Left lung (tissue), 10 donors: ENCODE results near the gene APEX1. TPM values are rescaled to one million over a fixed set of nuclear protein-coding genes. Genes with fewer than 3 reads are reported as not detected.
A peak's percentile ranks its signal among the peaks of the same experiment; 100 is the strongest.

ENCODE experiments used
- ATAC-seq: fragments of 200-7000 bp; cut with Tn5 transposase; one replicate; pipeline ENCODE4 v1.9.1; 2020; ENCODE audit warnings: moderate library complexity
- DNase-seq, 4 donors: peaks; one replicate each; pipeline ENCODE4 v3.0.0-alpha.2; 2013 to 2020
- H3K27ac ChIP-seq, 2 donors: fragments of 200-600 bp; sonication (generic) in 1 of 2; one replicate each; pipeline versions ENCODE4 v1.5.0 to v1.8.0; 2020 to 2021
- H3K27me3 ChIP-seq, 2 donors: fragments of 200-600 bp; sonication (generic) in 1 of 2; one replicate each; pipeline versions ENCODE4 v1.5.0 to v1.8.0; 2020 to 2021
- H3K36me3 ChIP-seq, 2 donors: fragments of 200-600 bp; sonication (generic) in 1 of 2; one replicate each; pipeline versions ENCODE4 v1.5.0 to v1.8.0; 2020 to 2021
- H3K4me1 ChIP-seq, 2 donors: fragments of 200-600 bp; one replicate each; pipeline ENCODE4 v1.8.0; 2021
- H3K4me3 ChIP-seq, 2 donors: fragments of 200-600 bp; sonication (generic) in 1 of 2; one replicate each; pipeline versions ENCODE4 v1.5.0 to v1.8.0; 2020 to 2021; ENCODE audit warnings: mild to moderate bottlenecking in 1 of 2
- H3K9me3 ChIP-seq, 2 donors: fragments of 200-600 bp; sonication (generic) in 1 of 2; one replicate each; pipeline versions ENCODE4 v1.5.0 to v1.8.0; 2020 to 2021
- CTCF ChIP-seq, 2 donors: fragments of 200-600 bp; sonication (generic) in 1 of 2; IDR thresholded peaks; one replicate each; pipeline versions ENCODE4 v1.5.0 to v1.8.0; 2021; ENCODE audit warnings: antibody characterized with exemption in 2 of 2
- intact Hi-C, 2 donors: fragments of 100-400 bp; cut with DNase I; formaldehyde crosslinking; loops; one replicate each; pipeline versions ENCODE4 v1.11.2 to v1.14.2; 2022
- polyA plus RNA-seq, 6 donors: library from polyadenylated mRNA; unstranded; fragments of 120-200 nt; gene quantifications; one replicate each; pipeline ENCODE4 v1.2.1, GENCODE V29; 2013; ENCODE audit not compliant: insufficient read length in 6 of 6
- total RNA-seq, 2 donors: library from RNA; stranded (reverse); fragmentation: NEBNext Ultra II Directional; extraction: Animal tissue kit (Norgen Biotek cat#: 25700); gene quantifications; one replicate each; pipeline ENCODE4 v1.2.1, GENCODE V29; 2021
- donor health status: DM: no; HTN: yes; CAD: no.
- donor health status: DM: no; HTN: no; CAD: no.

Gene APEX1
- total and polyA plus RNA-seq, 8 donors, result 115 to 342 (median 314) TPM

- peak; percentile 22 for ATAC-seq
- Histone ChIP-seq H3K4me3 (peak overlapping the region; percentile 11 to 17), H3K4me1 (peaks cover 0 to 6% of the 10 kb centered on the region in 2 donors), H3K36me3 (no peaks in the 10 kb centered on the region), H3K9me3 (no peaks in the 10 kb centered on the region), H3K27ac (no peak overlapping the region), H3K27me3 (peaks cover 0 to 18% of the 10 kb centered on the region in 2 donors)
- intact Hi-C loops, result no loop called here
- peak in 2 of 4 donors; percentile 39 to 73 for DNase-seq
- no peak for TF ChIP-seq CTCF (IDR thresholded peaks at IDR 0.05)
Measured at GRCh38 chr14:20434701-20435581, 20.1 kb upstream of the APEX1 start.

GRCh38 chr14:20435582-20436362 is 19.3 kb upstream of the APEX1 start, which contains the start of gene KLHL33:
Gene KLHL33 (minus strand): TSS chr14:20436166. CDS start chr14:20435811, 355 bp downstream.
- no peaks in the 10 kb centered on the region for H3K36me3 ChIP-seq
- no peak for TF ChIP-seq CTCF (IDR thresholded peaks at IDR 0.05)
- no peak for ATAC-seq
- no peak for DNase-seq
- no peak within 1 kb of the TSS for H3K27ac ChIP-seq
- intact Hi-C loops, result no loop called here
- peaks cover 0 to 3% of the 10 kb centered on the region in 2 donors for H3K4me1 ChIP-seq
- peak within 1 kb of the TSS; percentile 11 to 17 for H3K4me3 ChIP-seq
- H3K27me3 ChIP-seq, result peaks cover 0 to 18% of the 10 kb centered on the region in 2 donors
- no peaks in the 10 kb centered on the region for H3K9me3 ChIP-seq

- H3K27me3 ChIP-seq, result peaks cover 0 to 18% of the 10 kb centered on the region in 2 donors
- intact Hi-C loops, result no loop called here
- DNase-seq (no peak), ATAC-seq (no peak)
- TF ChIP-seq CTCF (IDR thresholded peaks at IDR 0.05), result no peak
- H3K27ac ChIP-seq, result no peak overlapping the region
- peaks cover 0 to 9% of the 10 kb centered on the region in 2 donors for H3K4me1 ChIP-seq
- H3K36me3 ChIP-seq, result no peaks in the 10 kb centered on the region
- H3K4me3 ChIP-seq, result no peak overlapping the region
- no peaks in the 10 kb centered on the region for H3K9me3 ChIP-seq
Measured at GRCh38 chr14:20436363-20436755, 18.7 kb upstream of the APEX1 start.

- no peak for ATAC-seq
- TF ChIP-seq CTCF (IDR thresholded peaks at IDR 0.05), result no peak
- H3K4me1 ChIP-seq, result peaks cover 0 to 15% of the 10 kb centered on the region in 2 donors
- peaks cover 0 to 18% of the 10 kb centered on the region in 2 donors for H3K27me3 ChIP-seq
- no peak overlapping the region for H3K27ac ChIP-seq
- intact Hi-C loops, result no loop called here
- no peak overlapping the region for H3K4me3 ChIP-seq
- no peaks in the 10 kb centered on the region for H3K36me3 ChIP-seq
- no peak for DNase-seq
- no peaks in the 10 kb centered on the region for H3K9me3 ChIP-seq
Measured at GRCh38 chr14:20438664-20439063, 16.4 kb upstream of the APEX1 start.

GRCh38 chr14:20440465-20440864 is 14.6 kb upstream of the APEX1 start:
- H3K9me3 ChIP-seq, result no peaks in the 10 kb centered on the region
- H3K36me3 ChIP-seq, result peaks cover 0 to 8% of the 10 kb centered on the region in 2 donors
- no peak for TF ChIP-seq CTCF (IDR thresholded peaks at IDR 0.05)
- no peak overlapping the region for H3K4me3 ChIP-seq
- peaks cover 0 to 9% of the 10 kb centered on the region in 2 donors for H3K27me3 ChIP-seq
- H3K4me1 ChIP-seq, result peaks cover 0 to 15% of the 10 kb centered on the region in 2 donors
- DNase-seq (no peak), ATAC-seq (no peak)
- no peak overlapping the region for H3K27ac ChIP-seq
- intact Hi-C loops, result no loop called here
